GM19193 (cell line): ENCODE data around the gene ADAMTS17.

ENCODE experiments used
- POLR2A ChIP-seq: IDR thresholded peaks from 4 replicates; pipeline ENCODE4 v1.6.1; 2011; ENCODE audit not compliant: insufficient read depth, insufficient read length; ENCODE audit errors: extremely low read depth

The ADAMTS17 gene

DNA sequence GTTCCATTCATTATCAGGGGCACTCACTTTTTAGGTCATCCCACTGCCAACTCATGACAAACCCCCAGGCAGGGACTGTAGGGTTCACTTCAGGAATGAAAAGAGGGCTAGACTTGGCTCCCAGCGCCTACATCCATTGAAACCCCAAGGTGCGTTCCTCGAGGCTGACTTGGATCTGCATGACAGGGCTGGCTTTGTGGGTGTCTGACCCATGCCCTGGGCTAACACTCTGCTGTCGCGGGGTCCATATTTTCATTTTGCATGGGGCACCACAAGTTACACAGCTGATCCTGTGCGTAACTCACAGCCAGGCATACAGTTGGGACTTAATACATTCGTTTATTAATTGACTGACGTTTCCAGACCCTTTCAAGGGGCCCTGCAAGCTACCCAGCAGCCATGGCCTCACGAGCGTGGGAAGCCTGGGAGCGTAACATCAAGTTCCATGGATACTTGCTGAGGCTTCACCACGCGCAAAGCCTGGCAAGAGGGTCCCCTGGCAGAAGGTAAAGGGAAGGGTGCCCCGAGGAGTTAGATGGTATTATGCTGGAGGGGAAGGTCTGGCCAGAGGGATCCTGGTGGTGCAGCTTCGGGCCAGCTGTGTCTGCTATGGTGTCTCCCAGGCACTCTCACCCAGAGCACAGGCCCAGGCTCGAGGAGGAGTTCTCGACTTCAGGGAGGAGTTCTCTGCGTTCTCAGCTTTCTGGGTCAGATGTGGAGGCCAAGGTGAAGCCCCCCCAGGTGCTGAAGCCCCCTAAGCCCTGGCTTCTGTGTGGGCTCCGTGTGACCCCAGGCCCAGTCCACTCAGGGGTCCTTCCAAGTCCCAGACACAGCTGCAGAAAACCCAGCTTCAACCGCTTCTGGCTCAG, 85.4 kb downstream of the ADAMTS17 start:
- TF ChIP-seq POLR2A = no peak

DNA sequence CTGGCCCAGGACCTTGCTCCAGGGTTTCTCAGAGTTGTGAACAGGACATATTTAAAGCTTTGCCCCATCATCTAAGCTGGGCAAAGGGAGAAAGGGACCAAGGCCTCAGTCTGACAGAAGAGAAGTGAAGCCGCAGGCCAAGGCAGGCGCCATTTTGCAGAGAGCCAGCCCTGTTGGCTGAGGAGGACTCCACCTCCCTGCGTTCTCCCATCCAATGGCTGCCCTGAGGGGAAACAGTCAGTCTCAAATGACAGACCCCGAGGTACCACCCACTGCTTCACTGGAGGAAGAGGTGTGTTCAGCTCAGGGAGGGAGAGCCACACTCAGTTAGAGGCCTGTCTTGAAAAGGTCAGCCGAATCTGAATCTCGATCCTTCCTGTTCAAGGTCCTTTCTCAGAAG, 86.1 kb downstream of the ADAMTS17 start:
- no peak for TF ChIP-seq POLR2A

DNA sequence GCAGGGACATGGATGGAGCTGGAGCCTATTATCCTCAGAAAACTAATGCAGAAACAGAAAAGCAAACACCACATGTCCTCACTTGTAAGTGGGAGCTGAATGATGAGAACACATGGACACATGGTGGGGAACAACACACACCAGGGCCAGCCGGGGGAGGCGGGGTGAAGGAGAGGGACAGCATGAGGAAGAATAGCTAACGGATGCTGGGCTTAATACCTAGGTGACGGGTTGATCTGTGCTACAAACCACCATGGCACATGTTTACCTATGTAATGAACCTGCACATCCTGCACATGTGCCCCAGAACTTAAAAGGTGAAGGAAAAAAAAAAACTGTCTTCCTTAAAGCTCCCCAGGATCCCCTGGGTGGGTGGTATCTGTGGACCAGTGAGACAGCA, 87.1 kb downstream of the ADAMTS17 start:
- no peak for TF ChIP-seq POLR2A

DNA sequence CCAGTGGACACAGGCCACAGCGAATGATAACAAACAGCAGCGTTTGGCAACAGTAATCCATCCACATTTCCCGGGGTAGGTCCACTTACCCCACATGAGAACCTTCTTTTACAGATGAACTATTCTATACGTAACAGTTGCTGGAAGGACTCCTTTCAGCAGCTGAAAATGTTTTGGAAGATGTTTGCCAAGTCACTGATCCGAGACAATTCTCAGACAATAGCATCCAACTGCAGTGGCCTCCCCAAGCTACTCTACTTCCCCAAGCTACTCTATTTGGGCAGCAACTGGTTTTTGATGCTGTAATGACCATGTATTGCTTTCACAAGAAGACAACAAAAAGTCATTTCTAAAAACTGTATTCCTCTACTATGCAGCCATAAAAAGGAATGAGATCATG, 87.5 kb downstream of the ADAMTS17 start:
- TF ChIP-seq POLR2A = no peak

DNA sequence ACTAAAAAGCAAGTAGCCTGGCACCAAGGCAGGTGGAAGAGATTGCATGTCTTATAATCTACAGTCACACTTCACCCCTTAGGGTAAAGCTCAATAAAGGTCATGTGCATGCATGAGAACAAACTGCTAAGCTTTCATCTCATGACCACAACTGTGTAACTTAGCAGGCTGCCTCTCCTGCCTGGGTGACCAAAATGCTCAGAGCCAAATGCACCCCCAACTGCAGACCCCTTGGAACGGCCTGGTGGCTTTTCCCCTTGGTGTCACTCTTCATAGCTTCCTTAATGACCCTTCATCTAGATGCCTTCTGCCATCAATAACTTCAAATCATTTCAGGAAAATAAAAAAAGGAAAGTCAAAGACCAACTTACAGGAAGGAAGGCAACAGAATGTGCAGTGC, 88.1 kb downstream of the ADAMTS17 start:
- no peak for TF ChIP-seq POLR2A

DNA sequence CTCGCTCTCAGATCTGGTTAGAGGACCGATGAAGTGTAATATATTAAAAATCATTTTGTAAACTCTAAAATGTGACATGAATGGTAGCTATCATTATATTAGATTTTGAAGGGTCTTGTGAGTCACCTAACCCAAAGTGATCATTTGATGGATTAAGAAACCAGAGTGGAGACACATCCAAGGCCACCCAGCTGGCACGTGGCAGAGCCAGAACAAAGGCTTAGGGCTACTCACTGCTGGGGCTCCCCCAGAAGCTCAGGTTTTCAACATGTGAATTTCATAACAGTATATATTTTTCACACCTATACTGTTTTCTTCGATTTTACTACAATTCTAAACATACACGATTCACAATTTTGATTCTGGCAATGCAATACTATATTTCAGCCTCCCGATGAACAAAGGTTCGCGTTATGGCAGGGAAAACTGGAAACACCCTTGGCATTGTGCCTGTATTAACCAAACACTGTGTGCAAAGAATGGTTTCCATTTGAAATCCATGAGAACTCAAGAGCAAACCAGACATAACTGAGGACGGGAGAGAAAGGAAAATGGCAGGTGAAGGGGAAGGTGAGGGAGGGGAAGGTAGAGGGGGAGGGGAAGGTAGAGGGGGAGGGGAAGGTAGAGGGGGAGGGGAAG, 88.9 kb downstream of the ADAMTS17 start:
- no peak for TF ChIP-seq POLR2A

DNA sequence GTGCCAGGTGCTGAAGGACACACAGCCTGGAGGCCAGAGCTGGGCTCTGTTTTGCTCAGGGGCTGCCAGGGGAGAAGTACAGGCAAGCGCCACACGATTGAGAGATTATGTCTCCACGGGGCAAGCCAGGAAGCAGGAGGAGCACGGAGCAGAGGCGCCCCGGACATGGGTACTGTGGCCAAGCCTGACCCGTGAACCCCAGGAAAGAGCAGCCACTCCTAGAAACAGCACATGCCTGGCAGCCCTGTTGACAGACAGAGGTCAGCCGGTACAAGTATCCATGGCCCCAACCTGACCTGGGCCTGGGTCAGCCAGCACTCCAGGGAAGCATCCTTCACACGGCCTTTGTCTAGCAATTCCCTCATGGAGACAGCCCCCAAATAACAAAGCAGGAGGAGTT, 89.4 kb downstream of the ADAMTS17 start:
- no peak for TF ChIP-seq POLR2A

DNA sequence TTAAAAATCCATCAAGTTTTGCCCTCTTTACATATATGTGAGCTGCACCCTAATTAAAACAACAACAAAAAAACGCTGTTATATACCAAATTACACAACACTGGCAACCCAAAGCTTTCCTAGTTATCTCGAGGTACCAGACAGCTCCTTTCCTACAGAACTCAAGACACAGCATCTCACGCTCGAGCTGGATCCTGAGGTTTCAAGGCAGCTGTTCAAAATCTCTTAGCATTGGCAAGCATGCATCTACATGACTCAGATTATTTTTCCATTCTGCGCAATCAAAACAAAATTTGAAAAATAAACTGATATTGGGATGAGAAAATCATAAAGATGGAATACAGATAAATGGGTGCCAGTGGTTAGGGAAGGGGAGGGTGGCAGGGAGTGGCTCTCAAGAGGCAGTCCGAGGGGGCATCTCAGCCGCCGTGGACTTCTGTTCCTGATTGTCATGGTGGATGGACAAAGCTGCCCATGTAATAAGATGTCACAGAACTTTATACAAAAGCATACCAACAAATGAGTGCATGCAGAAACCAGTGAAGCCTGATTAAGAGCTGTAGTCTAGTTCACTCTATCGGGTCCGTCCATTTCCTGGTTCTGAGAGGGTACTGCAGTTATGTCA, 91.5 kb downstream of the ADAMTS17 start:
- no peak for TF ChIP-seq POLR2A

DNA sequence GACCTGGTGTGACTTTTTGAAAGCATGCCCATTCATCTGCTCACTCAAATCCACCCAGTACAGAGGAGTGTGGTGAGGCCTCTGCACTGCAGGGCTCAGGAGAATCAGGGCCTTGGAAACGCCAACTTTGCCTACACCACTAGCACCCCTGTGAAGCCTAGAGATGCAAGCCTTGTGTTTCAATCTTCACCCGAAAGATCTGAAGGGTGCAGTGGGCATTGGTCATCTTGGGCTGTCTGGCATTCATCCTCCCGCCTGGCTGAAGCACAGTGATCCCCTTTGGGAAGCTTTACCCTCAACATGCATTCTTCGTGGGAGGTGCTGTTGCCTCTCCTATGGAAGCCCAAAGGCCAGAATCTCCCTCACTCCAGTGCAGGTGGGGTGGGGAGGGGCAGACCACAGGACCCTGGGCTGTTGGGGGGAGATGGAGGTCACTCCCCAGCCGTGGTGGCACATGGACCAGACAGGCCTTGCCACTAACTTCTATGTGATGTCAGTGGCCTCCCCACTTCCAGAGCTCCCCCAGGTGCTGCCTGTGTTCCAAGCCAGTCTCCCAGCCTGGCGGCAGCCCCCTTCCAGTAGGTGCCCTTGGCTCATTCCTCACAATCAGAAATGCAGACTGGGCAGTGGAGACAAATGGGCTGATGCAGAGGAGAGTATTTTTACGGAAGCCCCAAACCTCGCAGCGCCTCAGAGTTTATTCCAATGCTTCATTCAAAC, 92.5 kb downstream of the ADAMTS17 start:
- TF ChIP-seq POLR2A = no peak

DNA sequence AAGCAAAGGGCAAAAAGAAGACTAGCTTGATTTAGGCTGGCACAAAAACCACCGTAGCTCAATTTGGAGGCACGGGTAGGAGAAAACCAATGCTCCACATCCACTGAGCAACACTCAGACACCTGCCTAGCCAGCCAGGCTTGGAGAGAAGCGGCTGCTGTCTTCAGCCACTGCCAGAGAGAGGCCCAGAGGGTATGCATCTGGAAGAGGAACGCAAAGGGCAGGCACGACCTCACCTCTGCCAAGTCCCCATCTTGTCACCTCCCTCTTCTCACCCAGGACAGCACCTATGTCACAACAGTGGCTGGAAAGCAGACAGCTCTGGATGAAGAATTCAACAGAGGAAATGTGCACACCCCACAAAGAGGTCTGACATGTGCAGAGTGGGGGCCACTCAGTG, 93.5 kb downstream of the ADAMTS17 start:
- no peak for TF ChIP-seq POLR2A

DNA sequence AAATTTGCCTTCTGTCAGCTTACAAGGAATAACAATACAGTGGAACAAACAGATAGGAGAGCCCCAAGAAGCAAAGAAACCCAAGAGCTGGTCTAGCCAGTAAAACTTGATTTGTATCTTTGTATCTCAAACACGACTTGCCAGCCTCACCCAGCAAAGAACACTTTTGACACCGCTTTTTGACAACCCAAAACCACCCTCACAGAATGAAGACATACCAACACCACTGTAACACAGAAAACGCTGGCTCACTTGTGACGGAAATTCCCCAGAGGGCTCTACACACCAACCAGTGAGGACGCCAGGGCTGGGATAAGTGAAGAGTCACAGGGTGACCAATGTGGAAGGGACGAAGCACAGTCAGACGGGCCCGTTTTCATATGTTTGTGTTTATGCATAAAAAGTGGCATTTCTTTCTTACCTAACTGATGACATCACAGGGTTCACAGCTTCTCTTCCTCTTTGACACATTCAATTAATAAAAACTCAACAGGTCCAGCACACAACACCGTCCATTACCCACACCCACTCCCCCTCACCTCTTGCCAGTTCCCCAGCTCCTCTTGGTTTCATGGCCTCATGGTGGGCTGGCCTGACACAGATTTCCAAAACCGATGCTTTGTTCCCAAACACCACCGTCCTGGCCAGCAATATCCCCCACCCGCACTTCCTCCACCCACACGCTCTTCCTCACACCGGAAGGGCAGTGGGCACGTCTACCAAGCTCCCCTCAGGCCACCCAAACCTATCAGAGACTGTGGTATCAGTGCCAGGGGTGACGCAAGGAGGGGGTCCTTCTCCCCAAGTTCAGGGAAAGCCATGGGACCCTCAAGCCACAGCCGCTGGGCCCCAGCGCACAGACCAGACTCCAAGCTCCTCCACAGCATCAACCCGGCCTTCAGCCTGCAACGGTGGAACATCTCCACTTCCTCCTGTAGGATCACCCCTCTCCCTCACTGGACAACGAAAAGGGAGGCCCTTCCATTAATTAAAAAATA, 94.2 kb downstream of the ADAMTS17 start:
- no peak for TF ChIP-seq POLR2A

DNA sequence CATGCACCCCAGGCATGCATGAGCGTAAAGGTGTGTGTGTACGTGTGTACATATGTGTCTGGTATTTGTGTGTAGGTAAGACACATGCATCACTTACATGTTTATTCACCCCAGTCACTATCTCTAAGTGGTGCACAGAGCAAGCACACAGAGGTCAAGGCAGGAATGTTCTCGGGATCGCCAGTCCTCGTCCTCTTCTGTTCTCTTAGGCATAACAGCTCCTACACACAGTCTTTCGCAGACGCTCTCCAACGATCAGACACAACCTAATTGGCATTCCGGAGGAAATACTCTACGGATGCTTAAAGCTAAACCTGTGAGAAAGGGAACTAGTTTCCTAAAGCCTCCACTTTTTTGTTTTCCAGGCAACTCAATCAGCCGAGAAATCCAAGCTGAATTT, 95.9 kb downstream of the ADAMTS17 start:
- no peak for TF ChIP-seq POLR2A

DNA sequence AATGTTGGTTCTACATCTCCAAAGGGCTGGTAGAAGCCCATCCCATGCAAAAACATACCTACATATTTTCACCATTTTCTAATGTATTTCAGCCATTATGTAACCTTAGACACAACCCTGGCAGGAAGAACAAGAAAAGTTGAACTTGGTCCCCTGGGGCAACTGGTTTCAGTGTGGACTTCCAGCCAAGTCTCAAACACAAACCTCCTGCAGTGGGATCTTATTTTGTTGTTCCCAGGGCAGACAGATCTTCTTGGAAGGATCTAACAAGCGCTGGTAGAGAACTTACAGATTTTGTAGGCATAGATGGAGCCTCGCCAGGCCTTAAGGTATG, 96.3 kb downstream of the ADAMTS17 start:
- TF ChIP-seq POLR2A = no peak

DNA sequence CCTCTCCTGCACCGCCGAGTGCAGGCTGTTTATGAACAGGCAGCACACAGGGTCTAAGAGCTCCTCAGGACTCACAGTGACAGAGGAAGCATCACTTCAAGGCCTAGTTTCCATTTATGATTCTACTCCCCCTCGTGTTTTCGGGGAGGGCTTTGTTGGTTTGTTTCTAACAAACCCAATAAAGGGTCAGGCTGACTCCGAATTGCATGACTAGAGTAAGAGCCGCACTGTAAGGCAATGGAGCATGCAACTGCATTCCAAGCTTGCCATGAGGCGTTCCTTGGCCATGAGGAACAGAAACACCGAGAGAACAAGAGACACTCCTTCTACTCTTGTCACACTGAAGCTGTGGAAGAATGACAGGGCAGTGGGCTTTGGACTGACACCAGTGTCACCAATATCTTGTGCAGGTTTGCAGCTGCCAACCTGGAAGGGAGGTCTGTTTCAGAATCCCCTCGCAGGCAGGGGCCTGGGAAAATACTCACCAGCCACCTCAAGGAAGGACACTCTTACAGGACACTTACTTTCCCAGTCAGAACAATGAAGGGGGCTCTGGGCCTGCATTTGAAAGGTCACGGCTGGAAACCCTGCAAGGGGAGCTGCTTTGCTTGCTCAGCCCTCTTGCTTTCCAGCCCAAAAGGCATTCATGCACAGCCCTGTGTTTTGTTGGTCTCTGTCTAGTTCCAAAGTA, 96.8 kb downstream of the ADAMTS17 start:
- TF ChIP-seq POLR2A = no peak
